Progenitor cell of endocrine pancreas (in vitro differentiated cells): ENCODE data around the gene RGS14. TPM values are rescaled to one million over a fixed set of nuclear protein-coding genes. Genes with fewer than 3 reads are reported as not detected.
A peak's percentile ranks its signal among the peaks of the same experiment; 100 is the strongest.

ENCODE experiments used
- DNase-seq: peaks from one replicate; pipeline ENCODE4 v3.0.0; 2021; ENCODE audit warnings: low spot score; ENCODE audit not compliant: unreplicated experiment
- H3K27ac Mint-ChIP-seq: 2 replicates; pipeline ENCODE4 v1.8.0; 2021; ENCODE audit warnings: mild to moderate bottlenecking, moderate library complexity, mixed read lengths
- H3K27me3 Mint-ChIP-seq: 2 replicates; pipeline ENCODE4 v1.8.0; 2021; ENCODE audit warnings: mixed read lengths
- H3K36me3 Mint-ChIP-seq: 2 replicates; pipeline ENCODE4 v1.8.0; 2022; ENCODE audit warnings: mixed read lengths; ENCODE audit not compliant: insufficient read depth
- H3K4me1 Mint-ChIP-seq: 2 replicates; pipeline ENCODE4 v1.8.0; 2021; ENCODE audit warnings: low read depth, mixed read lengths
- H3K4me3 Mint-ChIP-seq: 2 replicates; pipeline ENCODE4 v1.8.0; 2021; ENCODE audit warnings: low read depth, mild to moderate bottlenecking, moderate library complexity, mixed read lengths
- H3K9me3 Mint-ChIP-seq: 2 replicates; pipeline ENCODE4 v1.8.0; 2021; ENCODE audit warnings: low read depth, mixed read lengths
- CTCF ChIP-seq: fragments of 200-600 bp; sonication (generic); IDR thresholded peaks from one replicate; pipeline ENCODE4 v1.5.0; 2021; ENCODE audit warnings: antibody characterized with exemption, mild to moderate bottlenecking; ENCODE audit not compliant: unreplicated experiment
- total RNA-seq: library from RNA; stranded (reverse); gene quantifications from 2 replicates; pipeline ENCODE4 v1.2.1, GENCODE V29; 2021

Gene RGS14
- total RNA-seq, 1 donor from 2014 or later = 13.0 TPM

DNA sequence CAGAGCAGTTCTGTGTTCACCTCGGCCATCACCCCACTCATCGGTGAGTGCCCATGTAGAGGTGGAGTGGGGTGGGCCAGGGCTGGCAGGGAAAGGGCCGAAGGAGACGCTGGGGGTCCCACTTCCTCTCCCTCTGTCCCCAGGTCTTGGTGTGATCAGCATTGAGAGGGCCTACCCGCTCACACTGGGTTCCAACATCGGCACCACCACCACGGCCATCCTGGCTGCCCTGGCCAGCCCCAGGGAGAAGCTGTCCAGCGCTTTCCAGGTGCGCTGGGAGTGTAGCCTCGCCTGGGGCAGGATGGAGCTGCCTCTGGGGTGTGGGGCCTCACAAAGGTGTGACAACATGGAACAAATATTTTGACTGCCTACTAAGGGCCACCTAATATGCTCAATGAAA lies 39.1 kb downstream of the RGS14 start:
- H3K27me3 Mint-ChIP-seq = peaks cover 32% of the 10 kb centered on the region
- H3K9me3 Mint-ChIP-seq = no peaks in the 10 kb centered on the region
- no peaks in the 10 kb centered on the region for H3K36me3 Mint-ChIP-seq
- no peak overlapping the region for H3K4me3 Mint-ChIP-seq
- no peak for TF ChIP-seq CTCF
- no peak overlapping the region for H3K27ac Mint-ChIP-seq
- DNase-seq = no peak
- no peaks in the 10 kb centered on the region for H3K4me1 Mint-ChIP-seq

DNA sequence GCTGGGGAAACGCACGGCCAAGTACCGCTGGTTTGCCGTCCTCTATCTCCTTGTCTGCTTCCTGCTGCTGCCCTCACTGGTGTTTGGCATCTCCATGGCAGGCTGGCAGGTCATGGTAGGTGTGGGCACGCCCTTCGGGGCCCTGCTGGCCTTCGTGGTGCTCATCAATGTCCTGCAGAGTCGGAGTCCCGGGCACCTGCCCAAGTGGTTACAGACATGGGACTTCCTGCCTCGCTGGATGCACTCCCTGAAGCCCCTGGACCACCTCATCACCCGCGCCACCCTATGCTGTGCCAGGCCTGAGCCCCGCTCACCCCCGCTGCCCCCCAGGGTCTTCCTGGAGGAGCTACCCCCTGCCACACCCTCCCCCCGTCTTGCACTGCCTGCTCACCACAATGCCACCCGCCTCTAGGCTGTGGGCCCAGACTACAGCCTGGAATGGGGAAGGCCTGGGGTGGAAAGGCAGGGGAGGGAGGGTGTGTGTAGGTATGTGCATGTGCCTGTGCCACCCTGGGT lies 40.2 kb downstream of the RGS14 start:
- H3K4me1 Mint-ChIP-seq = peaks cover 4% of the 10 kb centered on the region
- H3K27me3 Mint-ChIP-seq = peaks cover 43% of the 10 kb centered on the region
- H3K4me3 Mint-ChIP-seq = no peak overlapping the region
- H3K36me3 Mint-ChIP-seq = no peaks in the 10 kb centered on the region
- TF ChIP-seq CTCF = no peak
- H3K9me3 Mint-ChIP-seq = no peaks in the 10 kb centered on the region
- DNase-seq = no peak
- no peak overlapping the region for H3K27ac Mint-ChIP-seq

GRCh38 chr5:177399997-177400868 lies 42.5 kb downstream of the RGS14 start, which contains the start of gene PFN3:
Gene PFN3, minus strand, starts transcription at chr5:177400661. Its CDS starts 85 bp downstream, at chr5:177400576.
- no peak for TF ChIP-seq CTCF
- Mint-ChIP-seq H3K27me3 (peaks cover 53% of the 10 kb centered on the region), H3K4me1 (peaks cover 7% of the 10 kb centered on the region), H3K4me3 (no peak within 1 kb of the TSS), H3K9me3 (no peaks in the 10 kb centered on the region), H3K36me3 (no peaks in the 10 kb centered on the region), H3K27ac (no peak within 1 kb of the TSS)
- no peak for DNase-seq

DNA sequence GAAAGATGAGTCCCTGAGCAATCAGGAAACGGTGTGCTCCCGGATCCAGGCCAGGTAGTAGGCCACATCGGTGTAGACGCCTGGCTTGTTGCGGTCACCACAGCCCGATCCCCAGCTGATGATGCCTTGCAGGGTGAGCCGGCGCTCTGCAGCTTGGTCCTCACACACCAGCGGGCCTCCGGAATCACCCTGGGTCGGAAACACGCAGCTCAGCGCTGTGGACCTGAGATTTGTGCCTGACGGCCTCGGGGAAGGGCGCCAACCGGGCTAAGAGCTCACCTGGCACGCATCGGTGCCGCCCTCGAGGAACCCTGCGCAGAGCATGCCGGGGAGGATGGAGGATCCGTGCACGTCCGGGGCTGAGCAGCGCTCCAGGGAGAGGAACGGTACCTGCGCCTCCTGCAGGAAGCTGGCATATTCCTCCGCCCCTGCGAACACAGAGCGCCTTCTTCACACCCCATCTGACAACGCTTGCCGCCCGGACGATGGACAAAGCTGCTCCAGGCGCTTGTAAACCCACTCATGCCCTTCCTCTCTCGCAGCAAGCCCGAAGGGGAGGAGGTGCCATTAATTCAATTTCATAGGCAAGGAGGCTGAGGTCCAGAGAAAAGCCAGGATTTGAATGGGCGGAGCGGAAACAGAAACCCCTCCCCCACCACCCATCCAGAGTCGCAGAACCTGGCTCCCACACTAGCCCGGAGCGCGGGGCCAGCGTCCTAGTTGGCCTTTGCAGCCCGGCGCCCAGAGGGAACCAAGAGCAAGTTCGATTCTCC lies 44.7 kb downstream of the RGS14 start:
- TF ChIP-seq CTCF = peak; percentile 64
- Mint-ChIP-seq H3K36me3 (no peaks in the 10 kb centered on the region), H3K9me3 (no peaks in the 10 kb centered on the region), H3K4me3 (peak overlapping the region; percentile 67), H3K4me1 (peaks cover 7% of the 10 kb centered on the region), H3K27me3 (peaks cover 65% of the 10 kb centered on the region), H3K27ac (peak overlapping the region; percentile 94)
- peak; percentile 54 for DNase-seq

- H3K36me3 Mint-ChIP-seq = no peaks in the 10 kb centered on the region
- H3K4me3 Mint-ChIP-seq = peak overlapping the region; percentile 67
- no peak for TF ChIP-seq CTCF
- H3K9me3 Mint-ChIP-seq = no peaks in the 10 kb centered on the region
- H3K27ac Mint-ChIP-seq = peak overlapping the region; percentile 94
- peaks cover 7% of the 10 kb centered on the region for H3K4me1 Mint-ChIP-seq
- no peak for DNase-seq
- peaks cover 66% of the 10 kb centered on the region for H3K27me3 Mint-ChIP-seq
Observed at GRCh38 chr5:177403102-177403791, 45.5 kb downstream of the RGS14 start.
